ENCODE data around the gene TMPRSS9. TPM values are rescaled to one million over a fixed set of nuclear protein-coding genes. Genes with fewer than 3 reads are reported as not detected.
A peak's percentile ranks its signal among the peaks of the same experiment; 100 is the strongest.
"Not testable (repeated sequence)": the region's sequence is repeated elsewhere in the genome, so short reads cannot be mapped to it uniquely, and the experiment has no call there.

TMPRSS9 gene
- polyA plus RNA-seq, 5 donors = 0.24 to 0.91 (median 0.52) TPM

DNA sequence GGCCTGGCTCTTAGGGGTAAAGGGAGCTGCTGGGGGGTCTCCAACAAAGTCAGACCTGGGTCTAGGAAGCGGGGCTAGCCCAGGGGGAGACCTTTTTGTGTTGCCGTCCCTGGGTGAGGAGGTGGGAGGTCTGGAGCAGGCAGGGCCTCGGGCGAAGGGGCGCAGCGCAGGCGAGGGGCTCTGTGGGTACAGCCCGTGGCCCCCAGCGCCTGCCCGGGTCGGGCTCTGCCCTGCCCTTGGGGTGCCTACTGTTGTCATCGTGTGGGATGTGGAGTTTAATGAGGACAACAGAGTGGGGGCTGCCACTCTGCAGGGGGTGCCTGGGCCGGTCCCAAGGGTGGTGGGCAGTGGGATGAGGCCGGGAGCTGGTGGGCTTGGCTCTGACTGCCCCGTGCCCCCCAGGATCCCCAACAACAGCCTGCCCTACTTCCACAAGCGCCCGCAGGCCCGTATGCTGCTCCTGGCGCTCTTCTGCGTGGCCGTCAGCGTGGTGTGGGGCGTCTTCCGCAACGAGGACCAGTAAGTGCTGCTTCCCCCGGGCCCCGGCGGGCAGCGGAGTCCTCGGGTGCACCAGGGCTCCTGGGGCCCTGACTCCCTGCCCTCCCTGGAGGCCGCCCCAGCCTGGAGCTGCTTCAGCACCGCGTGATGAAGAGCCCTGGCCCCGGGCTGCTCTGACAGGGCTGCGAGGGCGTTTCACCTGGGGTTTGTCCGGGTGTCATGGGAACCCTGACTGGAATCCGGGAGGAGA lies 19.4 kb upstream of the TMPRSS9 start:
- no peak for DNase-seq

DNA sequence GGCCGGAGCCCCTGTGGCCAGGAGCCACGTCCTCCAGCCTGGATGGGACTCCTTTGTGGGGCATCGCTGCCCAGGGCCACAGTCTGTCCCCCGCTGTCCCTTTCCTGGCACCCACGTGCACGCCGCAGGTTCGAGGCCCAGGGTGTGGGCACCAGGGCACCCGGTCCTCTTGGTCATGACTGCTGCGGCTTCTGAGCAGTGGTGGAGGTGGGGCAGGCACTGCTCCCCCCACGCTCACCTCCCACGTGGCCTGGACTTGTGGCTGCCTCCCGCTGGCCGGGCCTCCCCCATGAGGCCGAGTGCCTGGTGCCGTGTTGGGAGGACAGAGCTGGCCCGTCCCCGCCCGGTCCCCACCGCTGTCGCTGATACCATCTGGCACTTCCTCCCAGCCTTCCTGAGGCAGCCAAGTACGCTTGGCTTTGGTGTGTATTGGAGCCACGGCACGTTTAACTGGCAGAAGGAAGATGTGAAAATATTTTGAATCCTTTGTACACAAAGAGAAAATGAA lies 18.8 kb upstream of the TMPRSS9 start:
- DNase-seq = no peak

DNA sequence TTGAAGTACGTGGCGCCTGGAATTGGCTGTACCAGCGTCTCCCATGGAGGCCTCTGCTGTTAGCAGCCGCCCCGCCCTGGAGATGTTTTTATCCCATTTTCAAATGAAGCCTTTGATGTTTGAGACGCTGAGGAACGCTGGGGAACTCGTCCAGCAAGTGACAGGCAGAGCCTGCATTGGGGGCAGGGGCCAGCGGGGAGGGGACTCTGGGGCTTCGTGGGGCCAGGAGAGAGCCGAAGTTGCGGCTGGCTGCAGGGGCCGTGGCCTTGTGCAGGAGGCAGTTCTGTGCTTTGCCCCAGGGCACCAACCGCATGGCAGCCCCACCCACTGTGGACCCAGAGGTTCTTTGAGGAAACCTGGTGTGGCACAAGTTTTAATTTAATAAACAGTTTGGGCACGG lies 18.1 kb upstream of the TMPRSS9 start:
- DNase-seq = peak in 1 of 2 donors; percentile 36

GRCh38 chr19:2342656-2343288 lies 17.3 kb upstream of the TMPRSS9 start:
- DNase-seq = no peak

DNA sequence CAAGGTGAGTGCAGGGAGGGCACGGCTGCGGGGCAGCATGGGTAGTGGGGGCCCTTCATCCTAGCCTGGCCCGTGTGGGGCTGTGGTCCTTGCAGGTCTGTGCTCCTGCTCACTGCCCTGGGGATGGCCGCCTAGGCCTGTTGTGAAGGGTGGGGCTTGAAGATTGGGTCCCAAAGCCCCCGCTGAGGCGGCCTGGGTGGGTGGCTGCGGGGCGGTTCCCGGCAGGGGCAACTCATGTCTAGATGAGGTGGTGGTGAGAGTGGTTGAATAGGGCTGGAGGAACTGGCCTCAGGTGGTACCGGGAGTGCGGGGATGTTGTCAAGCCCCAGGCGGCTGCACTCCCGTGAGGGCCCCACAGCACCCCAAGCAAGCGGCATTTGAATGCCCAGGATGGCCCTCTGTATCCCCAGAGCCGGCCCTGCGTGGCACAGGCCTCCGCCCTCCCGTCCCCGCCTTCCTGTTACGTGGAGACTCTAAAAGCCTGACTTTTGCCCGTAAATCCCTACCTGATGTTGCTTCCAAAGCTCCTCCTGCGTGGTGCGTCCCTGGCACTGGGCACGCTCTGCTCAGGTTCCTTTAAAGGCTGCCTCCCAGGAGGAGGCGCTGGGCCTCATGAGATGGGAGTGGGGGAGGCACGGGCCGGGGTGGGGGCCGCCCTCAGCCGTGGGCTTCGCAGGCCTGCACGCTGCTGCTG lies 16.6 kb upstream of the TMPRSS9 start:
- DNase-seq = no peak

- DNase-seq = no peak
These were observed 15.6 kb upstream of the TMPRSS9 start for GRCh38 chr19:2344381-2344870.

DNA sequence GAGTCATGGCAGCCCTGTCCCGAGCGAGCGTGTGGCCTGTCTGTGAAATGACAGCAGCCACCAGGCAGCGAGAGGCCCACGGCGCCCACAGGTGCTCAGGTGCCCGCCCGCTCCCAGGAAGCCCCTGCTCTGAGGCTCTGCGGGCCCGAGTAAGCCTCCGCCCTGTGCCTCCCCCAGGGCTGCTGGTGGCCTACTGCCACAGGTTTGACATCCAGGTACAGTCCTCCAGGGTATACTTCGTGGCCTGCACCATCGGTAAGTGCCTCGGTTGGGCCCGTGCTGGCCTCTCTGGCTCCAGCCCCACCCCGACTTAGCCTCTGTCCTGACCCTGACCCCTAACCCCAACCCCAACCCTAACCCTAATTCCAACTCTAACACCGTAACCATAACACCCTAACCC lies 15.0 kb upstream of the TMPRSS9 start:
- DNase-seq = no peak

DNA sequence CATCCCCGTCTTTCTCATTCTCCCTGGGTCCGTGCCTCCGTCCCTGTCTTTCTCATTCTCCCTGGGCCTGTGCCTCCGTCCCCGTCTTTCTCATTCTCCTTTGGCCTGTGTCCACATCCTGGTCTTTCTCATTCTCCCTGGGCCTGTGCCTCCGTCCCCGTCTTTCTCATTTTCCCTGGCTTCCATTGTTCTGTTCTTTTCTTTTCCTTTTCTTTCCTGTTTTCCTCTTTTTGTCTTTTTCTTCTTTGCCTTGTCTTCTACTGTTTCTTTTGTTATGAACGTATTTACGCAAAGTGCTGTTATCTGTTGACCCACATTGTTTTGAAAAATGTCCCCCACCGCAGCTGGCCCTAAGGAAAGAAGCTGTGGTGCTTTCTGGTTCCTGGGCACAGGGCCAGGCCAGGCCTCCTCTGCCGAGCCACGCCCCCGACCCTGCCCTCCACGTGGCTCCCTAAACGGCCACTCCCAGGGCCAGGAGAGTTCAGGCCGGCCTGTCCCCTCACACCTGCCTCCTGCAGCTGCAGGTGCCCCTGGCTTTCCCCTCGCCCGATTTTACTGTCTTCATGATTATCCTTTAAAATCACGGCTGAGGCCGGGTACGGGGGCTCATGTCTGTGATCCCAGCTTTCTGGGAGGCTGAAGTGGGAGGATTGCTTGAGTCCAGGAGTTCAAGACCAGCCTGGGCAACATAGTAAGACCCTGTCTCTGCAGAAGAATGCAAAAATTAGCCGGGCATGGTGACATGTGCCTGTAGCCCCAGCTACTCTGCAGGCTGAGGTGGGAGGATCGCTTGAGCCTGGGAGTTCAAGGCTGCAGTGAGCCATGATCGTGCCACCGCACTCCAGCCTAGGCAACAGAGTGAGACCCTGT lies 14.0 kb upstream of the TMPRSS9 start:
- no peak for DNase-seq

GRCh38 chr19:2349818-2350217 lies 10.2 kb upstream of the TMPRSS9 start:
- DNase-seq = not testable (repeated sequence)

- no peak for DNase-seq
These were observed 9.4 kb upstream of the TMPRSS9 start for GRCh38 chr19:2350656-2351055.

DNA sequence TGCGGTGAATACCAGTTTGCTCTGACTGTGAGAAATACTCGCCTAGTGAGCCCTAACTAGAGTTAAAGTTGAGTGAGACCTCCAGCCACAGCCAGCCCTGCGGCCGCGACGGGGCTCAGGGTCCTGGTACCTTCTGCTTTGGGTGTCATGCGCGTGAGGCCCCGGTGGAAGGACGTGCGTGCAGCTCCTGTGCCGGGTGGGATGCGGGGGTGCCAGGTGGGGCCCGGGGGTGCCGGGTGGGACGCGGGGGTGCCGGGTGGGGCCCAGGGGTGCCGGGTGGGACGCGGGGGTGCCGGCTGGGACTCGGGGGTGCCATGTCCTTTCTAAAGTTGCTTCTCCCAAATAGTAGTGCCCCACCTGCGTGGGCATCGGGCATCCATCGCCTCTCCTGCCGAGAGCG lies 8.5 kb upstream of the TMPRSS9 start:
- no peak for DNase-seq

- DNase-seq = no peak
These were observed 7.9 kb upstream of the TMPRSS9 start for GRCh38 chr19:2352121-2352520.

DNA sequence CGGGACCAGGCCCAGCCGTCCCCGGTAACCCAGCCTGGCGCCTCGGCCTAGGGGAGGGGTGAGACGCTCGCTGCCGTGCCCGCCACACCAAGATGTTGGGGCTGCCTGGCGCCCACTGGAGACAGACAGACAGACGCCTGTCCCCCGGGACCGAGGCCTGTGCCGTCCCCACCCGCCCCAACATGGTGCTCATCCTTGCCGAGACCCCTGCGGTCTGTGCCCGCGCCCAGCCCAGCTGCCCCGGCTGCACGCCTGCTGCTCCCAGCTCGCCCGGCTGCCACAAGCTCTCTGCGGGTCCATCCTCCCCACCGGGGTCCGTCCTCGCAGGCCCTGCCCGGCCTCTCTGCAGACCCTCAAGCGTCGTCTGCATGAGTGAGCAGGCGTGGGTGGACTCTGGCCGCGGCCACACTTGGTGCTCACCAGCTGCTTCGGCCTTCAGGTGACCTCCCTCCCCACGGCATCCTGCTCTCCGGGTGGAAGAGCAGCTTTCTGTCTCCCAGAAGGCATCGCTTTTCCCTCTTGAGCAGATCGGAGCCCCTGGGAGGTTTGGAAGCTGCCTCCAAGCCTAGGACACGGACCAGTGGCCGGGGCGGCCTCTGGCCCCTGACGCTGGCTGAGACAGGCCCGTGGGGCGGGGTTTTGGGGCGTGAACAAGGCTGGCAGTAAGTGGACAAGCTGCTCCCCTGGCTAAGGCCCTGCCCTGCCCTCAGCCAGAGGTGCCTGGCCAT lies 6.7 kb upstream of the TMPRSS9 start:
- DNase-seq = no peak

- DNase-seq = no peak
These were observed 6.0 kb upstream of the TMPRSS9 start for GRCh38 chr19:2353887-2354592.

DNA sequence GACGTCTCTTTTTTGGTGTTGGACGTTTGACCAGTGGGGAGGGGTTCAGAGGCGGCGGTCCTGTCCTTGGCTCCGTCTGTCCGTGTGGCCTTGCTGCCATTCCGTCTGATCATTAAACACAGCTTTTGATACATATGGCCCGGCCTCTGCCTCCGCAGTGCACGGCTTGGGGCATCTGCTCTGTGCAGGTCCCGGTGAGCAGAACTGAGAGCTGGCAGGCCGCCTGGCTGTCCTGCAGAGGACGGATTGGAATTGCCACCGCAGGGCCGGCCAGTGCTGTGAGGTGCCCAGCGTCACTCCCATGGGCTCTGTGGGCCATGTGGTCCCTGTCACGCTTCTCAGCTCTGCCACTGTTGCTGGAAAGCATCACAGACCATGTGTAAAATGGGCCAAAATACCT lies 5.4 kb upstream of the TMPRSS9 start:
- no peak for DNase-seq

- DNase-seq = no peak
These were observed 4.7 kb upstream of the TMPRSS9 start for GRCh38 chr19:2355168-2356035.

DNA sequence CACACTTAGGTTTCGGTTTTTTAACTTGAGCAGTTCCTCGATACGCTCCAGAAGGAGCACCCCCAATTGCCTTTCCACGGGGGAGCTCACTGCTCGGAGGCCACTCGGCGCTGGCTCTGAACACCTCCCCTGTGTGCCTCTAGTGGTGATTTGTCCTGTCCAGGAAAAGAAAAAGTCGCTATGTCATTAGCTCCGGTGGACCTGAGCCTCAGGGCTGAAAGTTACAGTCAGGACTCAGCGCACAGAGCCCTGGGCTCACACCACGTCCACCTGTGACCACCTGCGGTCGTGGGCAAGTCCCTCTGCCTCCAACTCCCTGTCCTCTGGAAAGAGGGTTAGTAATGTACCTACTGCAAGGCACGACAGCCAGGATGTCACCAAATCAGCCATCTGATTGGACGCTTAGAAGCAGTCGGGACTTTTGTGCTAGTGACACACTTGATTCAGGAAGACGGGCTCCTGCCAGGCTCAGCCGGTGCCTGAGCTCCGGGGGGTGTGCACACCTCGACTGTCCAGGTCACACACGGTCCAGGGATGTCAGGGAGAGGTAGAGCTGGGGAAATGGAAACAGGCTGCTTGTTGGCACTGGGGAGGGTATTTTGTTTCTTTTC lies 3.9 kb upstream of the TMPRSS9 start:
- DNase-seq = no peak

DNA sequence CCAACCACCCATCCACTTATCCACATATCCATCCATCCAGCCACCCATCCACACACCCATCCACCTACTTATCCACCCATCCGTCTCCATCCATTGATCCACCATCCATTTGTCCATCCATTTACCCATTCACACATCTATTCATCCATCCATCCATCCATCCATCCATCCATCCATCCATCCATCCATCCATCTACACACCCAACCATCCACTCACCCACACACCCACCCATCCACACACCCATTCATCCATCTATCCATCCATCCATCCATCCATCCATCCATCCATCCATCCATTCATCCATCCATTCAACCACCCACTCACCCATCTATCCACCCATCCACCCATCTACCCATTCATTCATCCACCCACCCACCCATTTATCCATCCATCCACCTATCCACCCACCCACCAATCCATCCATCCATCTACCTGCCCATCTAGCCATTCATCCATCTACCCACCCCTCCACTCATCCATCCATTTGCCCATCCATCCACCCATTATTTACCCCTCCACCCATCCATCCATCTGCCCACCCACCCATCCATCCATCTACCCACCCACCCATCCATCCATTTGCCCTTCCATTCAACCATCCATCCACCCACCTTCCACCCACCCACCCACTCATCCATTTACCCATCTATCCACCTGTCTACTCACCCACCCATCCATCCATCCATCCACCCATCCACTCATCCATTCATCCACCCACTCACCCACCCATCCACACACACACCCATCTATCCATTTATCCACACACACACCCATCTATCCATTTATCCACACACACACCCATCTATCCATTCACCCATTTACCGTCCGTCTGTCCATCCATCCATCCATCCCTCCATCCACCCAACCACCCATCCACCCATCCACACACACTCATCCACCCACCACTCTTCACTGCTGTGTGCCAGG lies 2.5 kb upstream of the TMPRSS9 start:
- DNase-seq = no peak
